DND-41 (cell line): ENCODE measurements around the gene CAPN12.

ENCODE experiments used
- ATAC-seq: fragments of 200-7000 bp; cut with Tn5 transposase; 3 replicates; pipeline ENCODE4 v1.9.1; 2021; ENCODE audit warnings: low read depth; ENCODE audit not compliant: insufficient read depth
- DNase-seq: peaks from one replicate; pipeline ENCODE4 v3.0.0-alpha.2; 2020
- H2AFZ ChIP-seq: 2 replicates; pipeline ENCODE4 v1.6.0; 2012; ENCODE audit warnings: low read depth, low read length
- H3K27ac ChIP-seq: 2 replicates; pipeline ENCODE4 v1.5.1; 2012; ENCODE audit warnings: low read length, inconsistent platforms
- H3K27me3 ChIP-seq: fragments of 200-600 bp; sonication (generic); 2 replicates; pipeline ENCODE4 v1.6.0; 2012; ENCODE audit warnings: low read length, mild to moderate bottlenecking, inconsistent platforms; ENCODE audit not compliant: insufficient read depth, poor library complexity
- H3K36me3 ChIP-seq: 2 replicates; pipeline ENCODE4 v1.5.1; 2012; ENCODE audit warnings: low read length, inconsistent platforms; ENCODE audit not compliant: insufficient read depth
- H3K4me1 ChIP-seq: 2 replicates; pipeline ENCODE4 v1.5.1; 2012; ENCODE audit warnings: mild to moderate bottlenecking, low read length; ENCODE audit not compliant: insufficient read depth
- H3K4me2 ChIP-seq: 2 replicates; pipeline ENCODE4 v1.6.0; 2012; ENCODE audit warnings: mild to moderate bottlenecking, moderate library complexity, low read length, inconsistent platforms; ENCODE audit not compliant: insufficient read depth
- H3K4me3 ChIP-seq, 2 experiments: fragments of 200-600 bp in 1 of 2; shearing (Covaris generic) in 1 of 2; 2 replicates each; pipeline ENCODE4 v1.5.1; 2012 to 2016; ENCODE audit warnings: inconsistent platforms in 2 of 2, low read length in 2 of 2, mild to moderate bottlenecking in 2 of 2, low read depth in 1 of 2, moderate library complexity in 1 of 2
- H3K79me2 ChIP-seq: 2 replicates; pipeline ENCODE4 v1.6.0; 2012; ENCODE audit warnings: low read length, inconsistent platforms; ENCODE audit not compliant: insufficient read depth
- H3K9ac ChIP-seq: 2 replicates; pipeline ENCODE4 v1.6.0; 2012; ENCODE audit warnings: low read depth, mild to moderate bottlenecking, inconsistent platforms, low read length, moderate library complexity
- H3K9me3 ChIP-seq: 2 replicates; pipeline ENCODE4 v1.5.1; 2012; ENCODE audit warnings: low read length, moderate library complexity, mild to moderate bottlenecking, inconsistent platforms; ENCODE audit not compliant: insufficient read depth, severe bottlenecking
- H4K20me1 ChIP-seq: 2 replicates; pipeline ENCODE4 v1.6.0; 2012; ENCODE audit warnings: low read length; ENCODE audit not compliant: insufficient read depth
- EZH2 ChIP-seq: IDR thresholded peaks from 3 replicates; pipeline ENCODE4 v1.6.1; 2012; ENCODE audit warnings: borderline replicate concordance, low read depth, mild to moderate bottlenecking, moderate library complexity, low read length, inconsistent platforms; ENCODE audit not compliant: severe bottlenecking
- TF ChIP-seq, protein P1 (sequence below): IDR thresholded peaks from 2 replicates; pipeline ENCODE4 v1.5.1; 2012; ENCODE audit warnings: borderline replicate concordance, low read length, moderate library complexity, mild to moderate bottlenecking; ENCODE audit not compliant: poor library complexity, severe bottlenecking; ENCODE audit errors: extremely low read depth

Gene CAPN12

DNA sequence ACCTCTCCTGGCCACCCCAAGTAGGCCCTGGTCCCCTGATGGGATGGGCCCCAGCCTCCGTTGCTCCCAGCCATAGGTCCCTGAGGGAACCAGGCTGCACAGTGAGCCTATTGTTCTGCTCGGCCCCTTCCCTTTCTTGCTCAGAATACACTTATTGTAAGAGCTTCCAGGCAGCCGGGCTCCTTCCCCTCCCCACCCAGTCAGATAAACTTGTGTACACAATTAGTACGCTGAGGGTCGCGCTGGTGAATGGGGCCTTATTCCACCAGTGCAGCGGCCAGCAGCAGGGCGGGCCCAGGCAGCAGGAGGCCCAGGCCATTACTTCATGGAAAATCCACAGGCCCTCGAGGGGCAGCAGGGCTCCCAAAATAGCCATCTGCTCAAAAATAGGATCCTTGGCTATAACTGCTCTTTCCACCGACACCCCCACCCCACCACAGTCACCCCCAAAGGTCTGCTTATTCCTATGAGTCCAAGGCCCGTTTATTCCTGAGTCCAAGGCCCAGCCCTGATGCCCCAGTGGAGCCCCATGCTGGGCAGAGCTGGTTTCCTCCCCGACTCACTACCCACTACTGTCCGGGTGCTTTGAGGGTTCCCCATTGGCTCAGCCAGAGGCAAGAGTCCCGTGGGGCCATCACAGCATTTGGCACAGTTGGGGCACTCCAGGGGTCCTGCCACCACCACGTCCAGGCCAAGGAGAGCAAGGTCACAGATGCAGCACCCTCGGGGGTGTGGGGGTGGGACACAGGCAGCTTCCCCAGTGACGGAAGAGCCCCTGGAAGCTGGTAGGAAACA lies 22.1 kb downstream of the CAPN12 start:
- TF ChIP-seq, protein P1, sequence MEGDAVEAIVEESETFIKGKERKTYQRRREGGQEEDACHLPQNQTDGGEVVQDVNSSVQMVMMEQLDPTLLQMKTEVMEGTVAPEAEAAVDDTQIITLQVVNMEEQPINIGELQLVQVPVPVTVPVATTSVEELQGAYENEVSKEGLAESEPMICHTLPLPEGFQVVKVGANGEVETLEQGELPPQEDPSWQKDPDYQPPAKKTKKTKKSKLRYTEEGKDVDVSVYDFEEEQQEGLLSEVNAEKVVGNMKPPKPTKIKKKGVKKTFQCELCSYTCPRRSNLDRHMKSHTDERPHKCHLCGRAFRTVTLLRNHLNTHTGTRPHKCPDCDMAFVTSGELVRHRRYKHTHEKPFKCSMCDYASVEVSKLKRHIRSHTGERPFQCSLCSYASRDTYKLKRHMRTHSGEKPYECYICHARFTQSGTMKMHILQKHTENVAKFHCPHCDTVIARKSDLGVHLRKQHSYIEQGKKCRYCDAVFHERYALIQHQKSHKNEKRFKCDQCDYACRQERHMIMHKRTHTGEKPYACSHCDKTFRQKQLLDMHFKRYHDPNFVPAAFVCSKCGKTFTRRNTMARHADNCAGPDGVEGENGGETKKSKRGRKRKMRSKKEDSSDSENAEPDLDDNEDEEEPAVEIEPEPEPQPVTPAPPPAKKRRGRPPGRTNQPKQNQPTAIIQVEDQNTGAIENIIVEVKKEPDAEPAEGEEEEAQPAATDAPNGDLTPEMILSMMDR: no peak
- TF ChIP-seq EZH2: no peak
- no peak overlapping the region for H3K9ac ChIP-seq
- H3K4me3 ChIP-seq: no peak overlapping the region
- ATAC-seq (no peak), DNase-seq (no peak)
- H3K36me3 ChIP-seq: peaks cover 96% of the 10 kb centered on the region
- H4K20me1 ChIP-seq: peaks cover 27% of the 10 kb centered on the region
- H3K79me2 ChIP-seq: no peaks in the 10 kb centered on the region
- no peaks in the 10 kb centered on the region for H3K4me1 ChIP-seq
- H3K27me3 ChIP-seq: no peaks in the 10 kb centered on the region
- H3K9me3 ChIP-seq: no peaks in the 10 kb centered on the region
- H3K4me2 ChIP-seq: no peak overlapping the region
- H2AFZ ChIP-seq: no peak overlapping the region
- H3K27ac ChIP-seq: no peak overlapping the region

DNA sequence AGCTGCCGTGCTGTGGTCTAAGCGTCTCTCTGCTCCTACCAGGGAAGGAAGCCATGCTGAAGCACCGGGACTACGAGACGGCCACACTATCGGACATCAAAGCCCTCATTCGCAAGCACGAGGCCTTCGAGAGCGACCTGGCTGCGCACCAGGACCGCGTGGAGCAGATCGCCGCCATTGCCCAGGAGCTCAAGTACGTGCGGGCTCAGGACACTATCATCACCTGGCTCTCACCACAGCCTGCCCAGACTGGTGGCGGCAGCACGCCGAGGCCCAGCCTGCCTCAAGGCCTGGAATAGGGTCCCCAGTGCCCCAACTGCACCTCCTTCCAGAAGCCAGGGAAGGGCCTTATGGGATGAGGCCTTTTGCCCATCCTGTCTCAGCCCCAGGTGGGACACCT lies 22.8 kb downstream of the CAPN12 start:
- no peak overlapping the region for H3K9ac ChIP-seq
- ATAC-seq (no peak), DNase-seq (no peak)
- peaks cover 96% of the 10 kb centered on the region for H3K36me3 ChIP-seq
- no peak overlapping the region for H2AFZ ChIP-seq
- H3K27me3 ChIP-seq: no peaks in the 10 kb centered on the region
- no peaks in the 10 kb centered on the region for H3K9me3 ChIP-seq
- H3K79me2 ChIP-seq: no peaks in the 10 kb centered on the region
- no peak overlapping the region for H3K4me3 ChIP-seq
- no peaks in the 10 kb centered on the region for H3K4me1 ChIP-seq
- H4K20me1 ChIP-seq: peaks cover 25% of the 10 kb centered on the region
- TF ChIP-seq, protein P1: no peak
- no peak overlapping the region for H3K4me2 ChIP-seq
- no peak overlapping the region for H3K27ac ChIP-seq

- peaks cover 93% of the 10 kb centered on the region for H3K36me3 ChIP-seq
- no peak for ATAC-seq
- H3K27ac ChIP-seq: no peak overlapping the region
Observed at GRCh38 chr19:38720559-38721236, 23.6 kb downstream of the CAPN12 start.

More at GRCh38 chr19:38720559-38721236, 23.6 kb downstream of the CAPN12 start:
- H3K4me2 ChIP-seq: no peak overlapping the region
- no peaks in the 10 kb centered on the region for H3K79me2 ChIP-seq
- no peak for DNase-seq
- peaks cover 24% of the 10 kb centered on the region for H4K20me1 ChIP-seq
- no peak overlapping the region for H3K4me3 ChIP-seq
- no peak for TF ChIP-seq EZH2
- TF ChIP-seq, protein P1: no peak
- H3K9ac ChIP-seq: no peak overlapping the region
- H2AFZ ChIP-seq: no peak overlapping the region
- H3K4me1 ChIP-seq: no peaks in the 10 kb centered on the region
- H3K9me3 ChIP-seq: no peaks in the 10 kb centered on the region
- H3K27me3 ChIP-seq: no peaks in the 10 kb centered on the region
